Breast epithelium (tissue), 4 donors: Measurements from ENCODE around the gene FEM1C. TPM values are rescaled to one million over a fixed set of nuclear protein-coding genes. Genes with fewer than 3 reads are reported as not detected.

Experiments
- DNase-seq, 2 donors: peaks; one replicate each; pipeline ENCODE4 v3.0.0-alpha.2; 2019; ENCODE audit warnings: low spot score in 2 of 2
- H3K27ac ChIP-seq, 2 donors: fragments of 200-600 bp; sonication (generic) in 1 of 2; one replicate each; pipeline ENCODE4 v1.5.1; 2016 to 2019; ENCODE audit warnings: mild to moderate bottlenecking in 1 of 2
- H3K27me3 ChIP-seq, 2 donors: fragments of 200-600 bp; sonication (generic) in 1 of 2; one replicate each; pipeline versions ENCODE4 v1.5.1 to v1.6.0; 2017 to 2019; ENCODE audit warnings: control low read depth in 1 of 2, mild to moderate bottlenecking in 1 of 2
- H3K36me3 ChIP-seq: fragments of 200-600 bp; one replicate; pipeline ENCODE4 v1.5.1; 2019
- H3K4me1 ChIP-seq, 2 donors: fragments of 200-600 bp; sonication (generic); one replicate each; pipeline ENCODE4 v1.5.1; 2016 to 2019; ENCODE audit warnings: control low read depth in 1 of 2
- H3K4me3 ChIP-seq, 3 donors: fragments of 200-600 bp; sonication (generic); 1 replicate in 2 of 3; 2 replicates in 1 of 3; pipeline ENCODE4 v1.5.1; 2016 to 2019; ENCODE audit warnings: mild to moderate bottlenecking in 3 of 3, moderate library complexity in 2 of 3
- H3K9me3 ChIP-seq, 2 donors: fragments of 200-600 bp; sonication (generic) in 1 of 2; one replicate each; pipeline ENCODE4 v1.5.1; 2016 to 2019; ENCODE audit warnings: control low read depth in 1 of 2
- CTCF ChIP-seq, 3 donors: fragments of 450-650 bp; IDR thresholded peaks; one replicate each; pipeline ENCODE4 v1.5.1; 2016 to 2017; ENCODE audit warnings: antibody characterized with exemption in 3 of 3, mild to moderate bottlenecking in 3 of 3, moderate library complexity in 3 of 3
- POLR2A ChIP-seq: fragments of 450-650 bp; IDR thresholded peaks from one replicate; pipeline ENCODE4 v1.6.1; 2016; ENCODE audit warnings: antibody characterized with exemption, mild to moderate bottlenecking, moderate library complexity
- POLR2AphosphoS5 ChIP-seq, 3 donors: sonication (generic); formaldehyde crosslinking; IDR thresholded peaks; one replicate each; pipeline ENCODE4 v1.6.1; 2017; ENCODE audit warnings: antibody characterized with exemption in 3 of 3
- intact Hi-C: fragments of 100-400 bp; cut with DNase I; formaldehyde crosslinking; loops from one replicate; pipeline ENCODE4 v1.15.1; 2023; ENCODE audit warnings: low total_unique reads
- total RNA-seq, 3 donors: library from RNA; depleted of rRNA; stranded (reverse); fragments of >200 nt; gene quantifications; one replicate each; pipeline ENCODE4 v1.1.0, GENCODE V29; 2016

Gene FEM1C
- total RNA-seq, 3 donors from 2014 or later: 19.3 to 30.6 (median 23.7) TPM

GRCh38 chr5:115584501-115584900 lies 39.9 kb upstream of the FEM1C start:
- no peaks in the 10 kb centered on the region for H3K27me3 ChIP-seq
- H3K4me1 ChIP-seq: no peaks in the 10 kb centered on the region
- intact Hi-C loops: loop anchor here (10.0 kb wide), 1 partner anchor 280 kb away; no protein-coding TSS in a partner anchor
- H3K27ac ChIP-seq: no peak overlapping the region
- H3K9me3 ChIP-seq: no peaks in the 10 kb centered on the region
- no peak for TF ChIP-seq POLR2A
- no peak for TF ChIP-seq POLR2AphosphoS5 (IDR thresholded peaks at IDR 0.05)
- TF ChIP-seq CTCF (IDR thresholded peaks at IDR 0.05): no peak
- no peak overlapping the region for H3K4me3 ChIP-seq
- no peak for DNase-seq
- H3K36me3 ChIP-seq: no peaks in the 10 kb centered on the region

- intact Hi-C loops: loop anchor here (10.0 kb wide), 1 partner anchor 279 kb away; no protein-coding TSS in a partner anchor
- Histone ChIP-seq H3K4me3 (no peak overlapping the region), H3K27me3 (no peaks in the 10 kb centered on the region), H3K36me3 (no peaks in the 10 kb centered on the region), H3K27ac (no peak overlapping the region), H3K9me3 (no peaks in the 10 kb centered on the region), H3K4me1 (no peaks in the 10 kb centered on the region)
- TF ChIP-seq POLR2AphosphoS5 (IDR thresholded peaks at IDR 0.05) (no peak), CTCF (IDR thresholded peaks at IDR 0.05) (no peak), POLR2A (no peak)
- no peak for DNase-seq
These were observed 38.9 kb upstream of the FEM1C start for GRCh38 chr5:115583474-115583873.

GRCh38 chr5:115580941-115581340 lies 36.4 kb upstream of the FEM1C start:
- no peaks in the 10 kb centered on the region for H3K9me3 ChIP-seq
- no peak overlapping the region for H3K4me3 ChIP-seq
- intact Hi-C loops: loop anchor here (10.0 kb wide), 1 partner anchor 276 kb away; no protein-coding TSS in a partner anchor
- no peaks in the 10 kb centered on the region for H3K4me1 ChIP-seq
- H3K27ac ChIP-seq: no peak overlapping the region
- no peak for TF ChIP-seq CTCF (IDR thresholded peaks at IDR 0.05)
- TF ChIP-seq POLR2A: no peak
- TF ChIP-seq POLR2AphosphoS5 (IDR thresholded peaks at IDR 0.05): no peak
- H3K36me3 ChIP-seq: no peaks in the 10 kb centered on the region
- H3K27me3 ChIP-seq: no peaks in the 10 kb centered on the region
- DNase-seq: no peak

GRCh38 chr5:115579747-115580173 lies 35.2 kb upstream of the FEM1C start:
- Histone ChIP-seq H3K9me3 (no peaks in the 10 kb centered on the region), H3K27me3 (no peaks in the 10 kb centered on the region), H3K36me3 (no peaks in the 10 kb centered on the region), H3K4me1 (no peaks in the 10 kb centered on the region), H3K27ac (no peak overlapping the region), H3K4me3 (no peak overlapping the region)
- no peak for TF ChIP-seq POLR2A
- no peak for TF ChIP-seq POLR2AphosphoS5 (IDR thresholded peaks at IDR 0.05)
- no peak for DNase-seq
- intact Hi-C loops: loop anchor here (10.0 kb wide), 1 partner anchor 275 kb away; no protein-coding TSS in a partner anchor

DNA sequence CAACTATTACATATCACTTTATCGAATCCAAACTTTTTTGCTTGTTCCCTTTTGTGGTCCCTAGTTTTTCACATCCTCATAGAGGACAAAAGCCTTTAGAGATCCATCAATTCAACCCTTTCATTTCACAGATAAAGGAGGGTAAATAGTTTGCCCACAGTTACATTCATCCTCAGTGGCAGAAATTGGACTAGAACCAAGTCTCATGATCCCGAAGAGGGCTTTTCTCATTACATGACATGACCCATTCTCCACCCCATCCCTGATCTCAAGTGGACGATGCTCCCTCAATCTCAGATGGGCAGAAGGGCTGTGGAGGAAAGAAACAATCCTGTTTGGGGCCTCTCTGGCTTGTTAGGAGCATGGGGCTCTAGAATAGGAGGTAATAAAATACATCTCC lies 34.6 kb upstream of the FEM1C start:
- H3K9me3 ChIP-seq: no peaks in the 10 kb centered on the region
- H3K4me1 ChIP-seq: no peaks in the 10 kb centered on the region
- intact Hi-C loops: no loop called here
- H3K36me3 ChIP-seq: no peaks in the 10 kb centered on the region
- H3K4me3 ChIP-seq: no peak overlapping the region
- no peak for DNase-seq
- no peak for TF ChIP-seq CTCF (IDR thresholded peaks at IDR 0.05)
- TF ChIP-seq POLR2A: no peak
- no peak for TF ChIP-seq POLR2AphosphoS5 (IDR thresholded peaks at IDR 0.05)
- no peaks in the 10 kb centered on the region for H3K27me3 ChIP-seq
- no peak overlapping the region for H3K27ac ChIP-seq

- Histone ChIP-seq H3K27ac (no peak overlapping the region), H3K9me3 (no peaks in the 10 kb centered on the region), H3K36me3 (no peaks in the 10 kb centered on the region), H3K4me3 (no peak overlapping the region), H3K4me1 (no peaks in the 10 kb centered on the region), H3K27me3 (no peaks in the 10 kb centered on the region)
- intact Hi-C loops: no loop called here
- TF ChIP-seq CTCF (IDR thresholded peaks at IDR 0.05): no peak
- TF ChIP-seq POLR2A: no peak
- TF ChIP-seq POLR2AphosphoS5 (IDR thresholded peaks at IDR 0.05): no peak
- DNase-seq: no peak
These were observed 34.1 kb upstream of the FEM1C start for GRCh38 chr5:115578657-115579056.
